ENCODE measurements around the gene SMC1A. TPM values are rescaled to one million over a fixed set of nuclear protein-coding genes. Genes with fewer than 3 reads are reported as not detected.

SMC1A gene
- total RNA-seq, 1 experiment from 2014 or later, result 111 TPM

DNA sequence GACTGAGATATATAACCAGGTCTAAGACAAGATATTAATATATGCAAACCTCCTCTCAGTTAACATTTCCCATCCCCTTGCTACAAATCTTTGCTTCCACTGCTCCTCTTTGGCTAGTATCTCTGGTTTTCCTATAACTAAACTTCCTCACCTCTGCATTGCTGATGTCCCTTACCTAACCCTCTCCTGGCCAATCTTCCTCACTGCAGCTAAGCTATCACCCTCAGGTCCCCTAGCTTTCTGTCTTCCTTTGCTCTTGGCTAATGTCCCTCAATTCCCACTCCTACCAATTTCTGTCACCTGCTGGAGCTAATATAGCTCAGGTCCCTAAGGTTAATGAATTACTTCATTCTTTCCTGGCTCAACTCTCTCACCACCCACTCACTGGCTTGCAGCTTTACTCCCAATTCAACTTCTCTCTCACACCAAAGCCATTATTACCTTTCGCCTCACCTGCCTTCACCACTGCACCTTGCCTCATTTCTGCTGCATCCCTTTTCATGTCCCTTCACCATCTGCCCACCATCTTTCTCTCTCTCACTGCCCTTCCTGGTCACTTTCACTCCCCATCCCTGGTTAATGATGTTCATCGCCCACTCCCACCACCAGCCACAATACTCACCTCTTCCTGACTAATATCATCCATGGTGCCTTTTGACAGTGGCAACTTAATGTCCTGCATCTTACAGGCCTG is 26.7 kb downstream of the SMC1A start:
- ATAC-seq, result no peak
- no TSS peak for BruUV-seq (replicated peaks)
- ChIA-PET POLR2A (no interaction called here), CTCF (no interaction called here)
- no peak for DNase-seq (ENCODE audit: low read depth, low spot score)
- no peaks in the 10 kb centered on the region for H3K4me1 ChIP-seq (ENCODE audit: control insufficient read depth, insufficient read depth, low read length)
- H3K9me3 ChIP-seq (ENCODE audit: control insufficient read depth, insufficient read depth, low read depth, low read length), result no peaks in the 10 kb centered on the region
- H3K4me3 ChIP-seq (ENCODE audit: low read depth in 2 of 2, low read length in 2 of 2), result no peak overlapping the region
- H3K27ac ChIP-seq (ENCODE audit: low read length), result no peak overlapping the region
- no peaks in the 10 kb centered on the region for H3K27me3 ChIP-seq (ENCODE audit: control insufficient read depth, insufficient read depth, low read length)
- peaks cover 16% of the 10 kb centered on the region; the same call in 1 of the 2 replicates for H3K36me3 ChIP-seq (ENCODE audit: control insufficient read depth, insufficient read depth, low read length)
- intact Hi-C loops (cut with micrococcal nuclease; ENCODE audit: unreplicated experiment) (no loop called here), in situ Hi-C loops (cut with HindIII; ENCODE audit: low pct_unique_long_range_greater_than_20kb, low sequenced_read_pairs) (no loop called here)
- TF ChIP-seq POLR2AphosphoS5 (IDR thresholded peaks at IDR 0.05; ENCODE audit: low read depth, low read length) (no peak), TCF7L2 (IDR thresholded peaks at IDR 0.05; ENCODE audit: low read depth, low read length) (no peak), SIN3A (IDR thresholded peaks at IDR 0.05; ENCODE audit: borderline replicate concordance, insufficient read depth, low read depth, low read length) (no peak)
- TF ChIP-seq, protein P1, sequence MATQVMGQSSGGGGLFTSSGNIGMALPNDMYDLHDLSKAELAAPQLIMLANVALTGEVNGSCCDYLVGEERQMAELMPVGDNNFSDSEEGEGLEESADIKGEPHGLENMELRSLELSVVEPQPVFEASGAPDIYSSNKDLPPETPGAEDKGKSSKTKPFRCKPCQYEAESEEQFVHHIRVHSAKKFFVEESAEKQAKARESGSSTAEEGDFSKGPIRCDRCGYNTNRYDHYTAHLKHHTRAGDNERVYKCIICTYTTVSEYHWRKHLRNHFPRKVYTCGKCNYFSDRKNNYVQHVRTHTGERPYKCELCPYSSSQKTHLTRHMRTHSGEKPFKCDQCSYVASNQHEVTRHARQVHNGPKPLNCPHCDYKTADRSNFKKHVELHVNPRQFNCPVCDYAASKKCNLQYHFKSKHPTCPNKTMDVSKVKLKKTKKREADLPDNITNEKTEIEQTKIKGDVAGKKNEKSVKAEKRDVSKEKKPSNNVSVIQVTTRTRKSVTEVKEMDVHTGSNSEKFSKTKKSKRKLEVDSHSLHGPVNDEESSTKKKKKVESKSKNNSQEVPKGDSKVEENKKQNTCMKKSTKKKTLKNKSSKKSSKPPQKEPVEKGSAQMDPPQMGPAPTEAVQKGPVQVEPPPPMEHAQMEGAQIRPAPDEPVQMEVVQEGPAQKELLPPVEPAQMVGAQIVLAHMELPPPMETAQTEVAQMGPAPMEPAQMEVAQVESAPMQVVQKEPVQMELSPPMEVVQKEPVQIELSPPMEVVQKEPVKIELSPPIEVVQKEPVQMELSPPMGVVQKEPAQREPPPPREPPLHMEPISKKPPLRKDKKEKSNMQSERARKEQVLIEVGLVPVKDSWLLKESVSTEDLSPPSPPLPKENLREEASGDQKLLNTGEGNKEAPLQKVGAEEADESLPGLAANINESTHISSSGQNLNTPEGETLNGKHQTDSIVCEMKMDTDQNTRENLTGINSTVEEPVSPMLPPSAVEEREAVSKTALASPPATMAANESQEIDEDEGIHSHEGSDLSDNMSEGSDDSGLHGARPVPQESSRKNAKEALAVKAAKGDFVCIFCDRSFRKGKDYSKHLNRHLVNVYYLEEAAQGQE (IDR thresholded peaks at IDR 0.05; ENCODE audit: insufficient read depth in 1 of 2, low read depth in 2 of 2, low read length in 1 of 2), result no peak
- TF ChIP-seq, protein P2, sequence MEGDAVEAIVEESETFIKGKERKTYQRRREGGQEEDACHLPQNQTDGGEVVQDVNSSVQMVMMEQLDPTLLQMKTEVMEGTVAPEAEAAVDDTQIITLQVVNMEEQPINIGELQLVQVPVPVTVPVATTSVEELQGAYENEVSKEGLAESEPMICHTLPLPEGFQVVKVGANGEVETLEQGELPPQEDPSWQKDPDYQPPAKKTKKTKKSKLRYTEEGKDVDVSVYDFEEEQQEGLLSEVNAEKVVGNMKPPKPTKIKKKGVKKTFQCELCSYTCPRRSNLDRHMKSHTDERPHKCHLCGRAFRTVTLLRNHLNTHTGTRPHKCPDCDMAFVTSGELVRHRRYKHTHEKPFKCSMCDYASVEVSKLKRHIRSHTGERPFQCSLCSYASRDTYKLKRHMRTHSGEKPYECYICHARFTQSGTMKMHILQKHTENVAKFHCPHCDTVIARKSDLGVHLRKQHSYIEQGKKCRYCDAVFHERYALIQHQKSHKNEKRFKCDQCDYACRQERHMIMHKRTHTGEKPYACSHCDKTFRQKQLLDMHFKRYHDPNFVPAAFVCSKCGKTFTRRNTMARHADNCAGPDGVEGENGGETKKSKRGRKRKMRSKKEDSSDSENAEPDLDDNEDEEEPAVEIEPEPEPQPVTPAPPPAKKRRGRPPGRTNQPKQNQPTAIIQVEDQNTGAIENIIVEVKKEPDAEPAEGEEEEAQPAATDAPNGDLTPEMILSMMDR (IDR thresholded peaks at IDR 0.05), result no peak

DNA sequence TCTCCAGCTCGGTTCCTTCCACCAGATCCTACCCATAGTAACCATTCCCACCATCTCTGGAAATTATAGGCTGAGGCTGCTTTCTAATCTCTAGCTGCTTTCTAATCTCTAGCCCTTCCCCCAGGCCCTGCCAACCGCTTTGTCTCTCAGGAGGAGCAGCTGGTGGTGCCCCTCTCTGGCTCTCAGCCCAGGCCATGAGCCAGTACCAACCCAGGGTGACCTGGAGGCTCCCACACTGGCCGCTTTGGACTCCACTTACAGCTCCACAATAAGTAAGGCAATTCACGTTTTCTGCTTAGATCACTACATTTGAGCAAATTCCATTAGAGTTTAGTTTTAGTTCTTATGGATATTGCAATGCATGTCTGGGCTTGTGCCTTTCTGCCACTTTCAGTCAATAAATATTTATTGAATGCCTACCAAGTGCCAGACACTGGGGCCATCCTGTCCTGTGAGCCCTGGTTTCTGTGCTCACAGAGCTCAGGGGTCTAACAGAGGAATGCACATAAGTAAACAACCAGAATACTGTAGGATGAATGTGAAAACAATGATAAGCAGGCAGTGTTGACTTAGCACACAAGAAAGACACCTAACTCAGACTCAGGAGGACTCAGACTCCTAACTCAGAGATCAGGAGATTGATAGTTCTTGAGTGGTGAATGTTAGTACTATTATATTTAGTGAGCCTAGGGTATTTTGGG is 38.9 kb downstream of the SMC1A start:
- no peaks in the 10 kb centered on the region for H3K4me1 ChIP-seq (ENCODE audit: control insufficient read depth, insufficient read depth, low read length)
- in situ Hi-C loops (cut with HindIII; ENCODE audit: low pct_unique_long_range_greater_than_20kb, low sequenced_read_pairs) (no loop called here), intact Hi-C loops (cut with micrococcal nuclease; ENCODE audit: unreplicated experiment) (no loop called here)
- no peak overlapping the region for H3K4me3 ChIP-seq (ENCODE audit: low read depth in 2 of 2, low read length in 2 of 2)
- no peak for ATAC-seq
- peaks cover 12% of the 10 kb centered on the region for H3K36me3 ChIP-seq (ENCODE audit: control insufficient read depth, insufficient read depth, low read length)
- DNase-seq (ENCODE audit: low read depth, low spot score), result no peak
- no peak overlapping the region for H3K27ac ChIP-seq (ENCODE audit: low read length)
- POLR2A ChIA-PET, result interaction anchor here (0.6 kb wide), 1 partner anchor 71 kb away, joined by 3 read pairs; no protein-coding TSS in a partner anchor
- H3K9me3 ChIP-seq (ENCODE audit: control insufficient read depth, insufficient read depth, low read depth, low read length), result no peaks in the 10 kb centered on the region
- TF ChIP-seq, protein P1 (IDR thresholded peaks at IDR 0.05; ENCODE audit: insufficient read depth in 1 of 2, low read depth in 2 of 2, low read length in 1 of 2), result no peak
- no TSS peak for BruUV-seq (replicated peaks)
- CTCF ChIA-PET, result no interaction called here
- H3K27me3 ChIP-seq (ENCODE audit: control insufficient read depth, insufficient read depth, low read length), result no peaks in the 10 kb centered on the region
